Upper lobe of left lung (tissue), 6 donors: ENCODE results near the gene RAPGEF5. TPM values are rescaled to one million over a fixed set of nuclear protein-coding genes. Genes with fewer than 3 reads are reported as not detected.

Source experiments
- ATAC-seq, 2 donors: fragments of 200-7000 bp; cut with Tn5 transposase; one replicate each; pipeline ENCODE4 v1.9.1; 2022; ENCODE audit warnings: mild to moderate bottlenecking in 2 of 2, moderate library complexity in 2 of 2; ENCODE audit not compliant: low FRiP score in 2 of 2
- DNase-seq, 2 donors: peaks; one replicate each; pipeline ENCODE4 v3.0.0-alpha.2; 2019 to 2020
- H3K27ac ChIP-seq, 4 donors: fragments of 200-600 bp; sonication (generic); one replicate each; pipeline ENCODE4 v1.5.1; 2016 to 2019
- H3K27me3 ChIP-seq, 4 donors: fragments of 200-600 bp; sonication (generic); one replicate each; pipeline ENCODE4 v1.5.1; 2017 to 2019
- H3K36me3 ChIP-seq, 4 donors: fragments of 200-600 bp; sonication (generic); one replicate each; pipeline ENCODE4 v1.5.1; 2016 to 2019
- H3K4me1 ChIP-seq, 4 donors: fragments of 200-600 bp; sonication (generic); one replicate each; pipeline ENCODE4 v1.5.1; 2018 to 2019
- H3K4me3 ChIP-seq, 4 donors: fragments of 200-600 bp; sonication (generic); one replicate each; pipeline ENCODE4 v1.5.1; 2017 to 2019; ENCODE audit warnings: mild to moderate bottlenecking in 2 of 4, moderate library complexity in 1 of 4
- H3K9me3 ChIP-seq, 4 donors: fragments of 200-600 bp; sonication (generic); one replicate each; pipeline ENCODE4 v1.5.1; 2018 to 2019
- CTCF ChIP-seq, 6 experiments: fragments of 450-650 bp in 4 of 6; fragments of 200-600 bp in 2 of 6; sonication (generic) in 2 of 6; IDR thresholded peaks; one replicate each; pipeline ENCODE4 v1.5.1; 2016 to 2019; ENCODE audit warnings: antibody characterized with exemption in 6 of 6
- EP300 ChIP-seq, 4 donors: sonication (generic); formaldehyde crosslinking; IDR thresholded peaks; one replicate each; pipeline ENCODE4 v1.5.1; 2017; ENCODE audit warnings: antibody characterized with exemption in 4 of 4, control low read depth in 2 of 4
- POLR2A ChIP-seq, 4 donors: fragments of 450-650 bp; IDR thresholded peaks; one replicate each; pipeline ENCODE4 v1.5.1; 2016 to 2017; ENCODE audit warnings: antibody characterized with exemption in 4 of 4, mild to moderate bottlenecking in 2 of 4
- POLR2AphosphoS5 ChIP-seq, 2 donors: sonication (generic); formaldehyde crosslinking; IDR thresholded peaks; one replicate each; pipeline ENCODE4 v1.5.1; 2017; ENCODE audit warnings: antibody characterized with exemption in 2 of 2
- WGBS, 2 donors: methylation state at CpG; one replicate each; pipeline ENCODE4 v1.1.5; 2017 to 2018; 5-methylcytosine and 5-hydroxymethylcytosine counted together
- total RNA-seq, 6 donors: library from RNA; depleted of rRNA in 4 of 6; stranded (reverse); fragments of >200 nt in 4 of 6; gene quantifications; one replicate each; pipeline versions ENCODE4 v1.1.0 to v1.2.1, GENCODE V29; 2016 to 2021
- donor health status: DM: no; HTN: no; CAD: no; lungs with moderate emphysema.
- donor health status: DM: no; HTN: yes; CAD: no; lungs with severe emphysema.

Gene RAPGEF5
- total RNA-seq, 6 donors from 2014 or later: 68.1 to 206 (median 101) TPM

GRCh38 chr7:22305706-22306105 is 51.2 kb downstream of the RAPGEF5 start:
- DNase-seq (no peak), ATAC-seq (no peak)
- no peaks in the 10 kb centered on the region for H3K9me3 ChIP-seq
- H3K36me3 ChIP-seq: peaks cover 0 to 17% (median 0%) of the 10 kb centered on the region in 4 donors
- 88 to 94% methylated on average over 2 of the region's 2 CpGs for WGBS, 2 donors
- no peak overlapping the region for H3K27ac ChIP-seq
- TF ChIP-seq POLR2AphosphoS5 (IDR thresholded peaks at IDR 0.05) (no peak), POLR2A (IDR thresholded peaks at IDR 0.05) (no peak), CTCF (IDR thresholded peaks at IDR 0.05) (no peak)
- H3K4me3 ChIP-seq: no peak overlapping the region
- no peaks in the 10 kb centered on the region for H3K27me3 ChIP-seq
- H3K4me1 ChIP-seq: no peaks in the 10 kb centered on the region

- Histone ChIP-seq H3K36me3 (peaks cover 0 to 14% (median 0%) of the 10 kb centered on the region in 4 donors), H3K27me3 (no peaks in the 10 kb centered on the region), H3K4me3 (no peak overlapping the region), H3K4me1 (no peaks in the 10 kb centered on the region), H3K9me3 (no peaks in the 10 kb centered on the region), H3K27ac (no peak overlapping the region)
- 83 to 88% methylated on average over 1 of the region's 1 CpG for WGBS, 2 donors
- DNase-seq: no peak
- TF ChIP-seq POLR2AphosphoS5 (IDR thresholded peaks at IDR 0.05) (no peak), CTCF (IDR thresholded peaks at IDR 0.05) (no peak), EP300 (IDR thresholded peaks at IDR 0.05) (no peak), POLR2A (IDR thresholded peaks at IDR 0.05) (no peak)
- no peak for ATAC-seq
These were observed 54.0 kb downstream of the RAPGEF5 start for GRCh38 chr7:22302951-22303423.

GRCh38 chr7:22302193-22302592 is 54.8 kb downstream of the RAPGEF5 start:
- no peak for ATAC-seq
- WGBS, 2 donors: 89 to 95% methylated on average over 2 of the region's 2 CpGs
- no peak for TF ChIP-seq CTCF (IDR thresholded peaks at IDR 0.05)
- no peak for TF ChIP-seq POLR2AphosphoS5 (IDR thresholded peaks at IDR 0.05)
- TF ChIP-seq EP300 (IDR thresholded peaks at IDR 0.05): no peak
- TF ChIP-seq POLR2A (IDR thresholded peaks at IDR 0.05): no peak

GRCh38 chr7:22301790-22302189 is 55.2 kb downstream of the RAPGEF5 start:
- H3K27ac ChIP-seq: no peak overlapping the region
- no peaks in the 10 kb centered on the region for H3K27me3 ChIP-seq
- peaks cover 0 to 5% (median 0%) of the 10 kb centered on the region in 4 donors for H3K36me3 ChIP-seq
- ATAC-seq (no peak), DNase-seq (no peak)
- H3K4me1 ChIP-seq: peaks cover 0 to 5% (median under 1%) of the 10 kb centered on the region in 4 donors
- 66 to 81% methylated on average over 6 of the region's 6 CpGs for whole genome bisulfite sequencing, 2 donors
- H3K4me3 ChIP-seq: no peak overlapping the region
- no peaks in the 10 kb centered on the region for H3K9me3 ChIP-seq
- TF ChIP-seq POLR2AphosphoS5 (IDR thresholded peaks at IDR 0.05) (no peak), POLR2A (IDR thresholded peaks at IDR 0.05) (no peak), EP300 (IDR thresholded peaks at IDR 0.05) (no peak), CTCF (IDR thresholded peaks at IDR 0.05) (no peak)

More at GRCh38 chr7:22302193-22302592, 54.8 kb downstream of the RAPGEF5 start:
- no peaks in the 10 kb centered on the region for H3K27me3 ChIP-seq
- peaks cover 0 to 9% (median 0%) of the 10 kb centered on the region in 4 donors for H3K36me3 ChIP-seq
- H3K4me1 ChIP-seq: peaks cover 0 to 1% (median 0%) of the 10 kb centered on the region in 4 donors
- no peak overlapping the region for H3K27ac ChIP-seq
- no peaks in the 10 kb centered on the region for H3K9me3 ChIP-seq
- H3K4me3 ChIP-seq: no peak overlapping the region
- DNase-seq: no peak

- Histone ChIP-seq H3K4me3 (no peak overlapping the region), H3K27me3 (no peaks in the 10 kb centered on the region), H3K27ac (no peak overlapping the region), H3K9me3 (no peaks in the 10 kb centered on the region), H3K4me1 (peaks cover 0 to 15% (median 7%) of the 10 kb centered on the region in 4 donors), H3K36me3 (no peaks in the 10 kb centered on the region)
- TF ChIP-seq CTCF (IDR thresholded peaks at IDR 0.05) (no peak), POLR2AphosphoS5 (IDR thresholded peaks at IDR 0.05) (no peak), POLR2A (IDR thresholded peaks at IDR 0.05) (no peak), EP300 (IDR thresholded peaks at IDR 0.05) (no peak)
- DNase-seq (no peak), ATAC-seq (no peak)
- WGBS, 2 donors: 89 to 92% methylated on average over 4 of the region's 4 CpGs
These were observed 56.1 kb downstream of the RAPGEF5 start for GRCh38 chr7:22300839-22301238.
